ENCODE results near the gene EPN2.

EPN2 gene

DNA sequence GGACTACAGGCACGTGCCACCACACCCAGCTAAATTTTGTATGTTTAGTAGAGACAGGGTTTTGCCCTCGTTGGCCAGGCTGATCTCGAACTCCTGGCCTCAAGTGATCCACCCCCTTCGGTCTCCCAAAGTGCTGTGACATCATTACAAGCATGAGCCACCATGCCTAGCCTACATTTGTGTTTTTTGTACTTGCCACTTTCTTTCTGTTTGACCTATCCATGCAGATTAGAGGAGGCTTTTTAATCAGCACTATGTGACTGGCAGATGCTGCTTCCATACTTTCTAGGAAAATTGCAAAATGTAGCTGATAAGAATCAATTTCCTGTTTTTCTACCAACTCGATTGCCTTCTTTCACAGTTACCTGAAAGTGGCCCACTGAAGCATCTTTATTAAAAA, 68.1 kb downstream of the EPN2 start:
- H3K4me3 ChIP-seq (ENCODE audit: low read length), result no peak overlapping the region
- TF ChIP-seq, protein P1, sequence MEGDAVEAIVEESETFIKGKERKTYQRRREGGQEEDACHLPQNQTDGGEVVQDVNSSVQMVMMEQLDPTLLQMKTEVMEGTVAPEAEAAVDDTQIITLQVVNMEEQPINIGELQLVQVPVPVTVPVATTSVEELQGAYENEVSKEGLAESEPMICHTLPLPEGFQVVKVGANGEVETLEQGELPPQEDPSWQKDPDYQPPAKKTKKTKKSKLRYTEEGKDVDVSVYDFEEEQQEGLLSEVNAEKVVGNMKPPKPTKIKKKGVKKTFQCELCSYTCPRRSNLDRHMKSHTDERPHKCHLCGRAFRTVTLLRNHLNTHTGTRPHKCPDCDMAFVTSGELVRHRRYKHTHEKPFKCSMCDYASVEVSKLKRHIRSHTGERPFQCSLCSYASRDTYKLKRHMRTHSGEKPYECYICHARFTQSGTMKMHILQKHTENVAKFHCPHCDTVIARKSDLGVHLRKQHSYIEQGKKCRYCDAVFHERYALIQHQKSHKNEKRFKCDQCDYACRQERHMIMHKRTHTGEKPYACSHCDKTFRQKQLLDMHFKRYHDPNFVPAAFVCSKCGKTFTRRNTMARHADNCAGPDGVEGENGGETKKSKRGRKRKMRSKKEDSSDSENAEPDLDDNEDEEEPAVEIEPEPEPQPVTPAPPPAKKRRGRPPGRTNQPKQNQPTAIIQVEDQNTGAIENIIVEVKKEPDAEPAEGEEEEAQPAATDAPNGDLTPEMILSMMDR (IDR thresholded peaks at IDR 0.05; ENCODE audit: insufficient read depth, low read depth, low read length, missing control alignments), result no peak
- DNase-seq (ENCODE audit: low read depth), result no peak

DNA sequence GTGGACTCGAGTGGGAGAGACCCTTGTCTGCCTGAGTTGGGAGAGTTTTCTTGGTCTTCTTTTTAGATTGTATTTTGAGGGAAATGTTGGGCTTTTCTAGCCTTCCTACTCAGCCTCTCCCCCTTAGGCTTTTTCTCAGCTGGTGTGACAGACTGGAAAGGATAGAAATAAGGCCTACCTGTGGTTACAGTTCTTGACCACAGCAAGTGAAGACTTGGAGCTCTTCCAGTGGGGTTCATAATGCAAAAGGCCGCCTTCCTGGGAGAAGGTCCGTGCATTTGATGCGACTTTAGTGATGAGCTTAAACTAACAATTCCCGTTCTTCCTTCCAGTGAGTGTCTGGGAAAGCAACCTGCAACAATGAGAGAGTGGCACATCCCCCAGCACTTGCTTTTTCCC, 68.6 kb downstream of the EPN2 start:
- H3K4me3 ChIP-seq (ENCODE audit: low read length), result no peak overlapping the region
- TF ChIP-seq, protein P1 (IDR thresholded peaks at IDR 0.05; ENCODE audit: insufficient read depth, low read depth, low read length, missing control alignments), result no peak
- DNase-seq (ENCODE audit: low read depth), result no peak

DNA sequence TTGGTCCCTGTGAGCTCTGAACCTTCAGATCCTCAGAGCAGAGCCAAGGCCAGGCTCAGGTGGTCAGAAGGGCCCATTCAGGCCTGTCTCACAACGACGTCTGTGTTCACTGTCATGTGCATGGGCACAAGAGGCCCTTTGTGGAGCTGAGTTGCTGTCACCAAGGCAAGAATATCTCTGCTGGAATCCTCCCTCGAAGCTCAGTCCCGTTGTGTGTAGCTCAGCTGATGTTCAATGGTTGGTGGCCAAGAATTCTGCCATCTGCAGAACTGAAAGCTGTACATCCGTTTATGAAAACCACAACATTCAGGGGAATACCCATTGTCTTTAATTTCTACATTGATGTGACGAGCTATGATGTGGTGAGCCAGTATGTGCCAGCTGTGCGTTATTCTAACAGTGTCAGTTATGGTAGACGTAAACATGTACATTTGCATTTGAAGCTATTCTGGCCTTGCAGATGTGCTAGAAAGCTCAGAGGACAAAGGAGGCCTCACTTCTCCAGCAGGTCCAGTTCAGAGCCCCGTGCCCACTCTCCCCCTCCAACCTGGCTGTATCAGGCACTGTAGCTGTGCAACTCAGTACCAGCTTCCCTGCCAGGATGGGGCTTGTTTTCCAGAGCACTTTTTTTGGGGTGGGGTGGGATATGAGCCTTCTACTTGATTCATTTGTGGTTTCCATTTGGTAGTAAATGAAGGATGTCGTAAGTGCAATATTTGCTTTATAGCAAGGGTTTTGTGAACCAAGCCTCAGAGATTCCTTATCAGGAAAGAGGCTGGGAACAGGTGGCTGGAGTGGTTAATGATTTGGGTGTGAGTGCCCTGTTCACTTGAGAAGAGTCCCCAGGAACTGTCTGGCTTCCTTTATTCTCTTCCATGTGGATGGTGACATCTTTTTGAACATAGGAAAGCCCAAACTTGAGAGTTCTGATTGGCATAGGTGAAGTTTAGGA, 69.3 kb downstream of the EPN2 start:
- no peak for DNase-seq (ENCODE audit: low read depth)
- no peak overlapping the region for H3K4me3 ChIP-seq (ENCODE audit: low read length)
- TF ChIP-seq, protein P1 (IDR thresholded peaks at IDR 0.05; ENCODE audit: insufficient read depth, low read depth, low read length, missing control alignments), result no peak

DNA sequence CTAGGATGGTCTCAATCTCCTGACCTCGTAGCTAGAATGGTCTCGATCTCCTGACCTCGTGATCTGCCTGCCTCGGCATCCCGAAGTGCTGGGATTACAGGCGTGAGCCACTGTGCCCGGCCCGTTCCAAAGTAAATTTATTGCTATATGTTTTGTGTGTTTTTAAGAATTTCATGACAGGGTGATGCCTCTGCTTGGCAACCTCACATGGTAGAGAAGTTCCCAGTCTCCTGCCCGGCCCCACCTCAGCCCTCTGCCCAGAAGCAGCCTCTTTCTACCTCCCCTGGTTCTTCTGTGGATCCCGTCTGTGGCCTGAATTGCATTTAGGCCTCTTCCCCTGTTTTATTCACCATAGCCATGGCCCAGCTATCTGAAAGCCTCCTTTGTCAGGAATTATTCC, 70.4 kb downstream of the EPN2 start:
- DNase-seq (ENCODE audit: low read depth), result no peak
- TF ChIP-seq, protein P1 (IDR thresholded peaks at IDR 0.05; ENCODE audit: insufficient read depth, low read depth, low read length, missing control alignments), result no peak
- H3K4me3 ChIP-seq (ENCODE audit: low read length), result no peak overlapping the region

DNA sequence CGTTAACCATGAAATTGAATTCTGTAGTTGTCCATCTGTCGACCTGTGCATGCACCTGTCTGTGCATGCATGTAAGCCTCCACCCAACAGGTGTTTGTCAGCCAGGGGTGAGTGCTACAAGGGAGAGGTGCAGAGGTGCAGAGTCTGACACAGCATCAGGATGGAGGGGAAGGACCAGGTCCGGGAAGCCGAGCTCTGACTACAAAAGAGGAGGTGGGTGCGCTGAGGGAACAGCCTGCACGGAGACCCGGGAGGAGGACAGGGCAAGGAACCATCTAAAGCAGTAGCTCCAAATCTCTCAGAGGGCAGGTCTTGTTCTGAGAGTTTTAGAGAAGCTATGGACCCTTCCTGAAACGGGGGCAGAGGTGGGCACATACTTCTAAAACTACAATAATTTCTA, 71.2 kb downstream of the EPN2 start:
- no peak overlapping the region for H3K4me3 ChIP-seq (ENCODE audit: low read length)
- TF ChIP-seq, protein P1 (IDR thresholded peaks at IDR 0.05; ENCODE audit: insufficient read depth, low read depth, low read length, missing control alignments), result no peak

DNA sequence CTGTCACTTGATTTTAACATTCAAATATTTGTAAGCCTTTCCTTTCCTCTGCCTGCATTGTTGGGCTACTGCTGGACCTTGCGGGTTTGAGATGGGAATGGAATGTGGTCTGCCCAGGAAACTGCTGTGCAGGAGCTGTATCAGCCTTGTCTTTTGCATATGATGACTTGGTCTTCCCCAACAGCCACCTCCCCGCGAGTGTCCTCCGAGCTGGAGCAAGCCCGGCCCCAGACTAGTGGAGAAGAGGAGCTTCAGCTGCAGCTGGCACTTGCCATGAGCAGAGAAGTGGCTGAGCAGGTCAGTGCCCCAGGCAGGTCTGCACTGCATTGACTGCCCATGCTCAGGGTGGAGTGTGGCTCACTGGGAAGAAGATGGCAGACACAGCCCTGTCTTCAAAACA, 72.5 kb downstream of the EPN2 start:
- H3K4me3 ChIP-seq (ENCODE audit: low read length), result no peak overlapping the region
- TF ChIP-seq, protein P1 (IDR thresholded peaks at IDR 0.05; ENCODE audit: insufficient read depth, low read depth, low read length, missing control alignments), result no peak
- peak; percentile 45 for DNase-seq (ENCODE audit: low read depth)

More for the DNA sequence above, 71.2 kb downstream of the EPN2 start:
- no peak for DNase-seq (ENCODE audit: low read depth)
